ENCODE results near the gene NCOA1. TPM values are rescaled to one million over a fixed set of nuclear protein-coding genes. Genes with fewer than 3 reads are reported as not detected.
"Not testable (repeated sequence)": the region's sequence is repeated elsewhere in the genome, so short reads cannot be mapped to it uniquely, and the experiment has no call there.

The NCOA1 gene
- total RNA-seq, 1 donor from 2014 or later, result 48.4 TPM

GRCh38 chr2:24543252-24543651, 52.2 kb downstream of the NCOA1 start:
- no peak overlapping the region for H3K27ac ChIP-seq
- TF ChIP-seq CTCF (IDR thresholded peaks at IDR 0.05) (no peak), POLR2AphosphoS5 (IDR thresholded peaks at IDR 0.05; ENCODE audit: insufficient read depth in 1 of 2, low read depth in 1 of 2) (no peak), POLR2A (IDR thresholded peaks at IDR 0.05) (no peak)
- H3K4me1 ChIP-seq, result peaks cover 23% of the 10 kb centered on the region
- no peaks in the 10 kb centered on the region for H3K36me3 ChIP-seq
- no peaks in the 10 kb centered on the region for H3K27me3 ChIP-seq
- intact Hi-C loops (cut with DNase I), result no loop called here
- H3K4me3 ChIP-seq, result no peak overlapping the region
- no peaks in the 10 kb centered on the region for H3K9me3 ChIP-seq
- DNase-seq (ENCODE audit: extremely low spot score in 2 of 2), result no peak

- no peak for TF ChIP-seq CTCF (IDR thresholded peaks at IDR 0.05)
- no peak for TF ChIP-seq POLR2AphosphoS5 (IDR thresholded peaks at IDR 0.05; ENCODE audit: insufficient read depth in 1 of 2, low read depth in 1 of 2)
- TF ChIP-seq POLR2A (IDR thresholded peaks at IDR 0.05), result no peak
- H3K4me3 ChIP-seq, result no peak overlapping the region
These were observed 53.5 kb downstream of the NCOA1 start for GRCh38 chr2:24544456-24545115.

GRCh38 chr2:24546669-24547068, 55.6 kb downstream of the NCOA1 start:
- H3K4me3 ChIP-seq, result no peak overlapping the region
- no peak for DNase-seq (ENCODE audit: extremely low spot score in 2 of 2)
- H3K4me1 ChIP-seq, result no peaks in the 10 kb centered on the region
- H3K36me3 ChIP-seq, result no peaks in the 10 kb centered on the region
- H3K27ac ChIP-seq, result no peak overlapping the region
- TF ChIP-seq CTCF (IDR thresholded peaks at IDR 0.05) (no peak), POLR2AphosphoS5 (IDR thresholded peaks at IDR 0.05; ENCODE audit: insufficient read depth in 1 of 2, low read depth in 1 of 2) (no peak), POLR2A (IDR thresholded peaks at IDR 0.05) (no peak)
- intact Hi-C loops (cut with DNase I), result no loop called here
- H3K27me3 ChIP-seq, result no peaks in the 10 kb centered on the region
- no peaks in the 10 kb centered on the region for H3K9me3 ChIP-seq

More at GRCh38 chr2:24544456-24545115, 53.5 kb downstream of the NCOA1 start:
- Histone ChIP-seq H3K27ac (no peak overlapping the region), H3K4me1 (peaks cover 10% of the 10 kb centered on the region), H3K9me3 (no peaks in the 10 kb centered on the region), H3K36me3 (no peaks in the 10 kb centered on the region), H3K27me3 (no peaks in the 10 kb centered on the region)
- intact Hi-C loops (cut with DNase I), result no loop called here
- no peak for DNase-seq (ENCODE audit: extremely low spot score in 2 of 2)

GRCh38 chr2:24548058-24548457, 57.0 kb downstream of the NCOA1 start:
- H3K4me3 ChIP-seq, result no peak overlapping the region
- no peak overlapping the region for H3K27ac ChIP-seq
- peaks cover 4% of the 10 kb centered on the region for H3K4me1 ChIP-seq
- intact Hi-C loops (cut with DNase I), result no loop called here
- no peak for DNase-seq (ENCODE audit: extremely low spot score in 2 of 2)
- TF ChIP-seq POLR2AphosphoS5 (IDR thresholded peaks at IDR 0.05; ENCODE audit: insufficient read depth in 1 of 2, low read depth in 1 of 2) (no peak), CTCF (IDR thresholded peaks at IDR 0.05) (no peak), POLR2A (IDR thresholded peaks at IDR 0.05) (no peak)
- H3K27me3 ChIP-seq, result no peaks in the 10 kb centered on the region
- H3K36me3 ChIP-seq, result no peaks in the 10 kb centered on the region
- no peaks in the 10 kb centered on the region for H3K9me3 ChIP-seq

- H3K4me3 ChIP-seq; H3K4me1 ChIP-seq; intact Hi-C loops (cut with DNase I); H3K36me3 ChIP-seq; H3K27me3 ChIP-seq; H3K27ac ChIP-seq; DNase-seq (ENCODE audit: extremely low spot score in 2 of 2); H3K9me3 ChIP-seq: not testable (repeated sequence)
These were observed 59.2 kb downstream of the NCOA1 start for GRCh38 chr2:24550301-24550700.

All from vagina (tissue), 2 donors.